GM12878 (cell line): Measurements from ENCODE around the gene CCBE1. TPM values are rescaled to one million over a fixed set of nuclear protein-coding genes. Genes with fewer than 3 reads are reported as not detected.

ENCODE experiments used
- ATAC-seq: fragments of 200-7000 bp; cut with Tn5 transposase; 3 replicates; pipeline ENCODE4 v1.9.1; 2020; ENCODE audit warnings: mild to moderate bottlenecking, moderate library complexity
- BruUV-seq: library from RNA; stranded (reverse); fragments of 400-500 nt; replicated peaks from 2 replicates; lab custom pipeline; 2021; lab: Mats Ljungman, UMichigan
- CTCF ChIA-PET: fragments of 300-600 bp; sonication (Branson Sonifier 250); formaldehyde crosslinking; extraction: SDS; loops from one replicate; lab custom pipeline; 2021; ENCODE audit warnings: inconsistent platforms; lab: Yijun Ruan, JAX
- POLR2A ChIA-PET: fragments of 350-600 bp; formaldehyde crosslinking; extraction: SDS; loops from one replicate; lab custom pipeline; 2021; ENCODE audit warnings: inconsistent platforms; lab: Charles Lee
- RAD21 ChIA-PET: fragments of 300-600 bp; sonication (Branson Sonifier 250); formaldehyde crosslinking; loops from one replicate; lab custom pipeline; 2023; ENCODE audit warnings: antibody characterized with exemption; ENCODE audit not compliant: unreplicated experiment; lab: Charles Lee
- SMC1A ChIA-PET: fragments of 300-600 bp; sonication (Branson Sonifier 250); formaldehyde crosslinking; loops from one replicate; lab custom pipeline; 2023; ENCODE audit not compliant: unreplicated experiment, uncharacterized antibody; lab: Charles Lee
- DNase-seq: peaks from one replicate; pipeline ENCODE4 v3.0.0-alpha.2; 2011; ENCODE audit warnings: low read depth, low spot score
- FAIRE-seq: peaks from 3 replicates; lab custom pipeline; 2011; peaks lifted over from hg19 to GRCh38; lab: Jason Lieb, UNC
- H2AFZ ChIP-seq: 2 replicates; pipeline ENCODE4 v1.6.0; 2011; ENCODE audit warnings: low read depth, low read length, control low read depth; ENCODE audit not compliant: control insufficient read depth
- H3K27ac ChIP-seq: 2 replicates; pipeline ENCODE4 v1.5.1; 2011; ENCODE audit warnings: control low read depth; ENCODE audit not compliant: control insufficient read depth, insufficient read depth
- H3K27me3 ChIP-seq, 2 experiments: replicated peaks in 1 of 2; 2 replicates each; pipeline versions ENCODE4 v1.6.0 to v1.6.1; 2011; ENCODE audit warnings: low read length in 1 of 2; ENCODE audit not compliant: control insufficient read depth in 2 of 2, insufficient read depth in 2 of 2
- H3K36me3 ChIP-seq, 2 experiments: 2 replicates each; pipeline ENCODE4 v1.5.1; 2011; ENCODE audit warnings: low read length in 1 of 2; ENCODE audit not compliant: control insufficient read depth in 2 of 2, insufficient read depth in 2 of 2
- H3K4me1 ChIP-seq: 2 replicates; pipeline ENCODE4 v1.6.1; 2011; ENCODE audit warnings: mild to moderate bottlenecking, low read length, moderate library complexity, mixed read lengths; ENCODE audit not compliant: control insufficient read depth, insufficient read depth
- H3K4me2 ChIP-seq: 2 replicates; pipeline ENCODE4 v1.6.0; 2011; ENCODE audit warnings: control low read depth; ENCODE audit not compliant: control insufficient read depth, insufficient read depth
- H3K4me3 ChIP-seq: fragments of 200-600 bp; sonication (generic); 2 replicates; pipeline ENCODE4 v1.5.1; 2016
- H3K79me2 ChIP-seq: 2 replicates; pipeline ENCODE4 v1.6.0; 2011; ENCODE audit warnings: low read length; ENCODE audit not compliant: control insufficient read depth, insufficient read depth
- H3K9ac ChIP-seq: 2 replicates; pipeline ENCODE4 v1.8.0; 2011; ENCODE audit warnings: low read length, control low read depth, mixed read lengths; ENCODE audit not compliant: control insufficient read depth, insufficient read depth
- H3K9me3 ChIP-seq: replicated peaks from 3 replicates; pipeline ENCODE4 v1.5.1; 2011; ENCODE audit warnings: mild to moderate bottlenecking, low read length; ENCODE audit not compliant: control insufficient read depth, insufficient read depth
- H4K20me1 ChIP-seq: 2 replicates; pipeline ENCODE4 v1.6.0; 2011; ENCODE audit not compliant: control insufficient read depth, insufficient read depth
- CEBPB ChIP-seq, 2 experiments: fragments of 150-350 bp in 1 of 2; IDR thresholded peaks; 2 replicates each; pipeline ENCODE4 v1.6.1; 2012 to 2014; ENCODE audit warnings: low read depth in 2 of 2, low read length in 2 of 2, borderline replicate concordance in 1 of 2, inconsistent platforms in 1 of 2
- IKZF2 ChIP-seq, 2 experiments: fragments of 450-650 bp; IDR thresholded peaks; 2 replicates each; pipeline ENCODE4 v1.6.1; 2017; ENCODE audit warnings: mild to moderate bottlenecking in 2 of 2, moderate library complexity in 2 of 2
- KDM1A ChIP-seq: fragments of 200-600 bp; sonication (generic); IDR thresholded peaks from 2 replicates; pipeline ENCODE4 v1.6.1; 2016; ENCODE audit warnings: borderline replicate concordance
- NFYB ChIP-seq: IDR thresholded peaks from 2 replicates; pipeline ENCODE4 v1.6.1; 2011; ENCODE audit warnings: low read depth, mild to moderate bottlenecking, low read length, improper control_type of control experiment, moderate library complexity; ENCODE audit not compliant: insufficient read depth
- PBX3 ChIP-seq: IDR thresholded peaks from 2 replicates; pipeline ENCODE4 v1.6.1; 2011; ENCODE audit warnings: mild to moderate bottlenecking, low read depth, low read length, moderate library complexity; ENCODE audit not compliant: insufficient replicate concordance
- SMAD5 ChIP-seq: IDR thresholded peaks from 2 replicates; pipeline ENCODE4 v1.6.1; 2016; ENCODE audit warnings: antibody characterized with exemption, low read depth
- SUPT20H ChIP-seq: IDR thresholded peaks from 2 replicates; pipeline ENCODE4 v1.6.1; 2011; ENCODE audit warnings: low read depth, mild to moderate bottlenecking, low read length, moderate library complexity, borderline replicate concordance; ENCODE audit not compliant: control insufficient read depth
- TCF12 ChIP-seq: IDR thresholded peaks from 2 replicates; pipeline ENCODE4 v1.6.1; 2011; ENCODE audit warnings: low read depth, mild to moderate bottlenecking, low read length
- USF1 ChIP-seq: IDR thresholded peaks from 2 replicates; pipeline ENCODE4 v1.6.1; 2011; ENCODE audit warnings: borderline replicate concordance, low read depth, mild to moderate bottlenecking, moderate library complexity, mixed read lengths, low read length; ENCODE audit not compliant: insufficient read depth; ENCODE audit errors: extremely low read length
- USF2 ChIP-seq: IDR thresholded peaks from 2 replicates; pipeline ENCODE4 v1.6.1; 2011; ENCODE audit warnings: low read depth, low read length, improper control_type of control experiment, borderline replicate concordance
- ZNF687 ChIP-seq: fragments of 450-650 bp; IDR thresholded peaks from 2 replicates; pipeline ENCODE4 v1.6.1; 2017; ENCODE audit warnings: mild to moderate bottlenecking, moderate library complexity
- WGBS: methylation state at CpG from one replicate; pipeline ENCODE4 v1.1.6; 2016; ENCODE audit warnings: low lambda C conversion rate; ENCODE audit not compliant: insufficient replicate concordance, insufficient coverage; ENCODE audit errors: missing lambda C conversion rate; 5-methylcytosine and 5-hydroxymethylcytosine counted together
- in situ Hi-C: fragments of 300-500 bp; cut with MboI; formaldehyde crosslinking; loops from 9 replicates; pipeline ENCODE4 v1.14.3; 2018; ENCODE audit warnings: mixed read lengths
- intact Hi-C: fragments of 100-400 bp; cut with micrococcal nuclease; formaldehyde crosslinking; loops from one replicate; pipeline ENCODE4 v1.14.2; 2022; ENCODE audit not compliant: unreplicated experiment
- polyA plus RNA-seq, 11 experiments: library from polyadenylated mRNA; depleted of rRNA in 4 of 11; unstranded in 6 of 11; stranded (reverse) in 5 of 11; fragments of >200 nt; fragmentation: Nextera tagmentation in 4 of 11; fragmentation: Illumina TruSeq in 1 of 11; extraction: Ambion mirVana in 4 of 11; extraction: Trizol in 1 of 11; gene quantifications; 1 replicate in 1 of 11; 2 replicates in 10 of 11; pipeline versions ENCODE4 v1.2.1 to v1.2.3, GENCODE V29; 2011 to 2016; ENCODE audit warnings: inconsistent platforms in 2 of 11, missing spikeins in 2 of 11, low read depth in 1 of 11
- total RNA-seq, 4 experiments: library from RNA; depleted of rRNA in 3 of 4; stranded (reverse); fragments of >200 nt in 3 of 4; fragmentation: Illumina TruSeq in 1 of 4; extraction: Trizol in 1 of 4; gene quantifications; 2 replicates each; pipeline versions ENCODE4 v1.2.1 to v1.2.3, GENCODE V29; 2013 to 2021

The CCBE1 gene
- total and polyA plus RNA-seq, 10 of the 15 experiments (the other 5 are each of a cell fraction or from before 2014, with no cell fraction given) = 0.03 to 0.49 (median 0.04) TPM; not detected in 7

GRCh38 chr18:59721211-59721610 lies 24.0 kb upstream of the CCBE1 start:
- H2AFZ ChIP-seq = no peak overlapping the region
- intact Hi-C loops = no loop called here
- H3K79me2 ChIP-seq = no peaks in the 10 kb centered on the region
- CTCF ChIA-PET = interaction anchor here (1.1 kb wide), 1 partner anchor 12 kb away, joined by 3 read pairs; no protein-coding TSS in a partner anchor
- no peak overlapping the region for H3K4me3 ChIP-seq
- ATAC-seq (no peak), DNase-seq (no peak), FAIRE-seq (no peak)
- SMC1A ChIA-PET = no interaction called here
- RAD21 ChIA-PET = no interaction called here
- no peaks in the 10 kb centered on the region for H3K4me1 ChIP-seq
- peaks cover 0 to 2% of the 10 kb centered on the region in 2 experiments; a peak in 2 of 4 replicates for H3K27me3 ChIP-seq
- no TSS peak for BruUV-seq
- TF ChIP-seq SUPT20H (no peak), NFYB (no peak), PBX3 (no peak), TCF12 (no peak), ZNF687 (no peak), SMAD5 (no peak), USF1 (no peak), USF2 (no peak), CEBPB (IDR thresholded peaks at IDR 0.05; ENCODE audit: borderline replicate concordance in 1 of 2, low read depth in 2 of 2, low read length in 2 of 2) (no peak), IKZF2 (IDR thresholded peaks at IDR 0.05) (no peak), KDM1A (no peak)
- WGBS = 23% methylated on average over 2 of the region's 2 CpGs
- in situ Hi-C loops = no loop called here
- H3K4me2 ChIP-seq = no peak overlapping the region
- POLR2A ChIA-PET = no interaction called here
- no peak overlapping the region for H3K9ac ChIP-seq
- no peaks in the 10 kb centered on the region for H3K36me3 ChIP-seq
- H3K27ac ChIP-seq = no peak overlapping the region
- H4K20me1 ChIP-seq = no peaks in the 10 kb centered on the region
- no peaks in the 10 kb centered on the region for H3K9me3 ChIP-seq
